Fibroblast of villous mesenchyme (primary cell): Measurements from ENCODE around the gene MARVELD1. TPM values are rescaled to one million over a fixed set of nuclear protein-coding genes. Genes with fewer than 3 reads are reported as not detected.

ENCODE experiments used
- DNase-seq: peaks from one replicate; pipeline ENCODE4 v3.0.0-alpha.2; 2010; ENCODE audit warnings: low read depth
- H3K4me3 ChIP-seq: 2 replicates; pipeline ENCODE4 v1.5.1; 2011; ENCODE audit warnings: low read depth, mild to moderate bottlenecking, low read length
- total RNA-seq: library from RNA; depleted of rRNA; stranded (reverse); fragments of >200 nt; gene quantifications from 2 replicates; pipeline ENCODE4 v1.2.3, GENCODE V29; 2012
- TF ChIP-seq, protein P1 (sequence below): IDR thresholded peaks from 2 replicates; pipeline ENCODE4 v1.5.1; 2012; ENCODE audit warnings: low read depth, mild to moderate bottlenecking, low read length; ENCODE audit not compliant: insufficient read depth

The MARVELD1 gene
- total RNA-seq, 1 donor = 44.0 TPM

DNA sequence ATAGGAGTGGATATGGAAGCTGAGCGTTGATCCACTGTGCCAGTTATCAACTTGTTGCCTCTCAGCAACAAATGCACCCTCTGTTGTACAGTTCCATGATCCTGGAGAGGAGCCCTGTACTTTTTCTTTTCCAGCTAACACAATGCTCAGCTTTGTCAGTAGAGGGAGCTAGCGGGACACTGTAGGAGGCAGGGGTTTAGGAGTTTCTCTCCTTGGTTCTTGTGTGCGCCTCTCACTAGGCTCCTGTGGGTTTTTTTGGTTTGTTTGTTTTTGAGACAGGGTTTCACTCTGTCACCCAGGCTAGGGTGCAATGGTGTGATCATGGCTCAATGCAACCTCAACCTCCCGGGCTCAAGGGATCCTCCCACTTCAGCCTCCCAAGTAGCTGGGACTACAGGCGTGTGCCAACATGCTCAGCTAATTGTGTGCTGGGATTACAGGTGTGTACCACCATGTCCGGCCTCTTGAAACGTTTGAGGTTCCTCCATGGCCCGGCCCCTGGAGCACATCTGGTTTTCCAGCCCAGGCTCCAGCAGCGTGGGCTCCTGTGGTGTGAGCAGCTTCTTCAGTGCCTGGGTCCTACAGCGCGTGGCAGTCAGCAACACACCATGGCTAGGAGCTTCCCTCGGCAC, 12.0 kb upstream of the MARVELD1 start:
- TF ChIP-seq, protein P1, sequence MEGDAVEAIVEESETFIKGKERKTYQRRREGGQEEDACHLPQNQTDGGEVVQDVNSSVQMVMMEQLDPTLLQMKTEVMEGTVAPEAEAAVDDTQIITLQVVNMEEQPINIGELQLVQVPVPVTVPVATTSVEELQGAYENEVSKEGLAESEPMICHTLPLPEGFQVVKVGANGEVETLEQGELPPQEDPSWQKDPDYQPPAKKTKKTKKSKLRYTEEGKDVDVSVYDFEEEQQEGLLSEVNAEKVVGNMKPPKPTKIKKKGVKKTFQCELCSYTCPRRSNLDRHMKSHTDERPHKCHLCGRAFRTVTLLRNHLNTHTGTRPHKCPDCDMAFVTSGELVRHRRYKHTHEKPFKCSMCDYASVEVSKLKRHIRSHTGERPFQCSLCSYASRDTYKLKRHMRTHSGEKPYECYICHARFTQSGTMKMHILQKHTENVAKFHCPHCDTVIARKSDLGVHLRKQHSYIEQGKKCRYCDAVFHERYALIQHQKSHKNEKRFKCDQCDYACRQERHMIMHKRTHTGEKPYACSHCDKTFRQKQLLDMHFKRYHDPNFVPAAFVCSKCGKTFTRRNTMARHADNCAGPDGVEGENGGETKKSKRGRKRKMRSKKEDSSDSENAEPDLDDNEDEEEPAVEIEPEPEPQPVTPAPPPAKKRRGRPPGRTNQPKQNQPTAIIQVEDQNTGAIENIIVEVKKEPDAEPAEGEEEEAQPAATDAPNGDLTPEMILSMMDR = peak; percentile 98
- peak; percentile 80 for DNase-seq
- no peak overlapping the region for H3K4me3 ChIP-seq

DNA sequence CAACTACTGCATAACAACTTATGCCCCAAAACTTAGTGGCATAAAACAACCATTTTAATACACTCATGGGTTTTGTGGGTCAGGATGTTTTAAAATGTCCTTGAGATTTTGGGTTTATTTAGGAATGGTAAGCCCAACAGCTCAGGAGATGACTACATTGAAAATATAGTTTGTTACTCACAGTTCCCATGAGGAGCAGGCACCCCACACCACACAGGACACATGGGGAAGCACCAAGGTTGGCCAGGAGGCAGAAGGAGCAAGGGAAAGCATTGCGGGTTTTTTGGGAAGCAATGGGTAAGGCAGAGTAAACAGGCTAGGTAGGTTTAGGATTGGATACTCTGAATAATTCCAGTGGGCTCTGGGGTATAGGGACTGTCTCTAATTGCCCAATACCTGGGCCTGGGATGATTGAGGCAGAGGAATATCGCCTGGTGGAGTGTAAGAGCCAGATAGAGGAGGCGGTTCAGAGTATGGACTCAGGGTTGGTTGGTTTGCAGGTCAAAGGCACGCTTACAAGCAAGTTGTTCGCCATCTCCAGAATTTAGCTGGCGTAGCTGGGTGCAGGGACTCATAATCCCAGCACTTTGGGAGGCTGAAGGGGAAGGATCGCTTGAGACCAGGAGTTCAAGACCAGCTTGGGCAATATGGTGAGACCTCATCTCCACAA, 10.0 kb upstream of the MARVELD1 start:
- H3K4me3 ChIP-seq = no peak overlapping the region
- DNase-seq = no peak
- TF ChIP-seq, protein P1 = no peak

DNA sequence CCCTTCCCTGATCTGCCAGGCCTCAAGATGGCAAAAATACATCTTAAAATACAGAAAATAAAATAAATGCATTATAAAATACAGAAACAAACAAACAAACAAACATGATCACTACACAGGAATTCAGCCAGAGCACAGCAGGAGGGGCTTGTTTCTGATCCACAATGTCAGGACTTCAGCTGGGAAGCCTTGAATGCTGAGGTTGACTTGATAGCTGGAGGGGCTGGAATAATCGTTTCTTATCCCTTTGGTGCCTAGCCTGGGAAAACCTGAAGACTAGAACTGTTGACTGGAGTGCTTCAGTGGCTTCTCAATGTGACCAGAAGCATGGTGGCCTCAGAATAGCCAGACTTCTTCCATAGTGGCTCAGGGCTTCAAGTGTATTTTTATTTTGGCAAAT, 9.2 kb upstream of the MARVELD1 start:
- DNase-seq = no peak
- TF ChIP-seq, protein P1 = no peak
- H3K4me3 ChIP-seq = no peak overlapping the region

DNA sequence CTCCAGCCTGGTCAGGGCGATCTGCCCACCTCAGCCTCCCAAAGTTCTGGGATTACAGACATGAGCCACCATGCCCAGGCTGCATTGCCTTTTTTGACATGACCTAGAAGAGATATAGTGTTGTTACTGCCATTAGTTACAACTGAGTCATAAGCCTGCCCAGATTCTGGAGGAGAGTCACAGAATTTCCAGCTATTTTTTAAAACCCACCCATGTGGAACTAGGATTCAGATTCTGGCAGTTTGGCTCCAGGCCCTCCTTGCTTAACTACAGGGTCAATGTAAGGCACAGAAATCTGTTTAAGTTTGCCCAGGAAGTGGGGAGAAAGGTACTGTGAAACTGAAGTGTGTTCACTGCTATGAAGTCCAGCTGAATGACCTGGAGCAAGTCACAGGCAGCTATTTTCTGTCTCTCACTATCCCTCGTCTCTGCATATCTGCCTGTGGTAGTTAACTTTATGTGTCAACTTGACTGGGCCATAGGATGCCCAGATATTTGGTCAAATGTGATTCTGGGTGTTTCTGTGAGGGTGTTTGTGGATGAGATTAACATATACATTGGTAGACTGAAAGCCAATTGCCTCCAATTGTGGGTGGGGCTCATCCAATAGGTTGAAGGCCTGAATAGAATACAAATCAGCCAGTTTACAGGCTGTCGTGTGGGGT, 8.4 kb upstream of the MARVELD1 start:
- TF ChIP-seq, protein P1 = no peak
- DNase-seq = no peak
- no peak overlapping the region for H3K4me3 ChIP-seq

DNA sequence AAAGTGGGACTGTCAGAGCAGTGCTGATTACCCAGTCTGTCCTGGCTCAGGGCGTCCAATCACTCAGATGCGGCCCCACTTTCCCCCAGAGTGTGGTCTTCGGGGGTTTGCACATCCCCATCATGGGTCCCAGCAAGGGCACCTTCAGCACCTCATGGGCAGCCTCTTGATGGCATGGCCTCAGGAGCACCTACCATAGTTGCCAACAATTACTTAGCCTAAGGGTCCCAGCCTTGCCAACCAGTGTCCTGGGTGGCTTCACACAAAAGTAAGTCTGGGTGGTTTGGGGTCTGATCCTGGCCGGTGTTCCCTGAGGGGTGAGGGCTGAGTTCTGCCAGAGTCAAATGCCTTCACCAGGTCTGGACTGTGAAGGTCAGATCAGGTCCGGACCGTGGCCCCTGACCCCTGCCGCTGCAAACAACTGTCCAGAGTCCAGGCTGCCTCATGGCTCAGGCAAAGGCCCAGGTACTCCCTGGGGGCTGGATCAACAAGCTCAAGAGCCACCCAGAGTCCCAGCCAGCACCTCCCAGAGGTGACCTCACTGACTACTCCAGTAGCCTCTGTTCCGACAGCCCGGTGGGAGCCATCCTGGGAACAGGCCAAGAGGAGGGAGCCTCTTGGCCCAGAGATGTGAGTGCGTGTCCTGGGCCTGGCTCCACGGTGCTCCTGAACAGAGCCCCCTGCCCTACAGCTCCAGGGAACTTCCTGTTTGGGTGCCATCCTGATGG, 6.2 kb upstream of the MARVELD1 start:
- TF ChIP-seq, protein P1 = no peak
- DNase-seq = no peak
- H3K4me3 ChIP-seq = no peak overlapping the region

DNA sequence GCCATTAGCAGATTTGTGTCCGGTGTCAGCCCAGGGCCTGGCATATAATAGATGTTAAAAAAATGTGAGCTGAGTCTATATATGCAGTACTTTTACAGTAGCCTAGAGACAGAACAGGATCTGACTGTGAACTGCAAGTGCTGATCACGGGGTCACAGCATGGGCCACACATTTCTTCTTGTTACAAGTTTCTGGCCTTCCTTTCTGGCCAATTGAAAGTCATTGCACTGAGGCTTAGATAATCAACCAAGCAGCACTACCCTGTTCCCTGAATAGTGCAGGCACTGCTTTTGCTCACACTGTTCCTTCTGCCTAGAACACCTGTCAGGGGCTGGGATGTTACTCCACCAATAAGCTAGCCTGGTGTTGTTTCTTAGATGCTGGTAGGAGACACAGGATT, 5.4 kb upstream of the MARVELD1 start:
- H3K4me3 ChIP-seq = no peak overlapping the region
- TF ChIP-seq, protein P1 = no peak
- no peak for DNase-seq
